CD4-positive, alpha-beta T cell (primary cell): Measurements from ENCODE around the gene KAZALD1. TPM values are rescaled to one million over a fixed set of nuclear protein-coding genes. Genes with fewer than 3 reads are reported as not detected.

Source experiments
- ATAC-seq: fragments of 200-7000 bp; cut with Tn5 transposase; one replicate; pipeline ENCODE4 v1.10.0; 2022; ENCODE audit warnings: mild to moderate bottlenecking; ENCODE audit not compliant: poor library complexity
- CTCF ChIA-PET: fragments of 350-600 bp; sonication (Branson Sonifier 250); formaldehyde crosslinking; loops from one replicate; lab custom pipeline; 2021; ENCODE audit warnings: antibody characterized with exemption, inconsistent platforms; lab: Charles Lee
- POLR2A ChIA-PET: fragments of 350-600 bp; sonication (Branson Sonifier 250); formaldehyde crosslinking; loops from one replicate; lab custom pipeline; 2021; ENCODE audit warnings: antibody characterized with exemption, inconsistent platforms; lab: Charles Lee
- DNase-seq, 14 experiments: peaks; one replicate each; pipeline ENCODE4 v3.0.0-alpha.2; 2013 to 2020; ENCODE audit warnings: mixed read lengths in 2 of 14
- H3K27ac ChIP-seq, 2 donors: one replicate each; pipeline versions ENCODE4 v1.5.1 to v1.7.0; 2013; ENCODE audit warnings: low read length in 2 of 2, low read depth in 1 of 2, mild to moderate bottlenecking in 1 of 2
- H3K27me3 ChIP-seq, 2 experiments: 1 replicate in 1 of 2; 2 replicates in 1 of 2; pipeline versions ENCODE4 v1.6.1 to v1.7.0; 2013; ENCODE audit warnings: low read length in 2 of 2, control low read depth in 1 of 2, mild to moderate bottlenecking in 1 of 2, moderate library complexity in 1 of 2; ENCODE audit not compliant: insufficient read depth in 2 of 2, control insufficient read depth in 1 of 2
- H3K36me3 ChIP-seq: one replicate; pipeline ENCODE4 v1.6.1; 2013; ENCODE audit warnings: low read length, control low read depth; ENCODE audit not compliant: insufficient read depth
- H3K4me1 ChIP-seq: one replicate; pipeline ENCODE4 v1.6.1; 2013; ENCODE audit warnings: low read length, control low read depth; ENCODE audit not compliant: insufficient read depth
- H3K4me3 ChIP-seq: one replicate; pipeline ENCODE4 v1.5.1; 2013; ENCODE audit warnings: mild to moderate bottlenecking, low read length, moderate library complexity
- H3K9me3 ChIP-seq, 2 experiments: 1 replicate in 1 of 2; 2 replicates in 1 of 2; pipeline versions ENCODE4 v1.6.1 to v1.7.0; 2013; ENCODE audit warnings: low read length in 2 of 2, mild to moderate bottlenecking in 2 of 2, control low read depth in 1 of 2, moderate library complexity in 1 of 2; ENCODE audit not compliant: control insufficient read depth in 1 of 2, insufficient read depth in 1 of 2
- H3K27ac Mint-ChIP-seq: one replicate; pipeline ENCODE4 v1.8.0; 2020; ENCODE audit warnings: mixed read lengths
- H3K27me3 Mint-ChIP-seq: one replicate; pipeline ENCODE4 v1.8.0; 2021; ENCODE audit warnings: mixed read lengths
- H3K36me3 Mint-ChIP-seq: one replicate; pipeline ENCODE4 v1.8.0; 2021; ENCODE audit warnings: low read depth, mixed read lengths
- H3K4me1 Mint-ChIP-seq: one replicate; pipeline ENCODE4 v1.8.0; 2021; ENCODE audit warnings: low read depth, mixed read lengths
- H3K4me3 Mint-ChIP-seq: one replicate; pipeline ENCODE4 v1.8.0; 2020; ENCODE audit warnings: mild to moderate bottlenecking, mixed read lengths
- H3K9me3 Mint-ChIP-seq: one replicate; pipeline ENCODE4 v1.8.0; 2020; ENCODE audit warnings: mixed read lengths
- CTCF ChIP-seq: fragments of 200-600 bp; IDR thresholded peaks from one replicate; pipeline ENCODE4 v1.8.0; 2022; ENCODE audit warnings: antibody characterized with exemption, mild to moderate bottlenecking
- intact Hi-C, 2 experiments: fragments of 100-400 bp; cut with DNase I in 1 of 2; cut with micrococcal nuclease in 1 of 2; formaldehyde crosslinking; loops; one replicate each; pipeline versions ENCODE4 v1.15.1 to v1.9.0; 2023 to 2025; cut with DNase I, micrococcal nuclease
- total RNA-seq, 174 experiments: library from RNA in 2 of 174; stranded (reverse) in 2 of 174; gene quantifications; one replicate each; pipeline ENCODE4 v1.2.3 and lab custom pipeline; 2021 to 2026

Gene KAZALD1
- total RNA-seq, 2 experiments from 2014 or later = not detected

GRCh38 chr10:101095550-101096213 lies 33.9 kb downstream of the KAZALD1 start:
- Mint-ChIP-seq H3K36me3 (no peaks in the 10 kb centered on the region), H3K4me1 (no peaks in the 10 kb centered on the region), H3K27me3 (peaks cover 78% of the 10 kb centered on the region), H3K27ac (no peak overlapping the region), H3K4me3 (no peak overlapping the region), H3K9me3 (no peaks in the 10 kb centered on the region)
- CTCF ChIA-PET = interaction anchor here (0.7 to 11.2 kb wide), 6 partner anchors 28 to 183 kb away, joined by 3 to 151 read pairs (median 4); partner anchors contain the start of gene SLF2
- TF ChIP-seq CTCF = peak; percentile 78
- H3K27me3 ChIP-seq = peaks cover 27 to 28% of the 10 kb centered on the region in 2 experiments
- H3K4me1 ChIP-seq = peaks cover 6% of the 10 kb centered on the region
- H3K9me3 ChIP-seq = peaks cover 0 to 8% of the 10 kb centered on the region in 2 experiments
- no peak overlapping the region for H3K27ac ChIP-seq
- DNase-seq (peak; percentile 43 to 85 (median 63)), ATAC-seq (peak; percentile 91)
- H3K36me3 ChIP-seq = no peaks in the 10 kb centered on the region
- intact Hi-C loops = loop anchor here (1.0 kb wide), 1 partner anchor 47 kb away; no protein-coding TSS in a partner anchor
- POLR2A ChIA-PET = interaction anchor here (0.9 to 3.1 kb wide), 3 partner anchors 44 to 53 kb away, joined by 4 to 23 read pairs (median 4); no protein-coding TSS in a partner anchor
- H3K4me3 ChIP-seq = no peak overlapping the region

GRCh38 chr10:101096378-101096777 lies 34.6 kb downstream of the KAZALD1 start:
- Histone ChIP-seq H3K36me3 (no peaks in the 10 kb centered on the region), H3K4me1 (peaks cover 6% of the 10 kb centered on the region), H3K27me3 (peaks cover 27 to 28% of the 10 kb centered on the region in 2 experiments), H3K9me3 (peaks cover 0 to 8% of the 10 kb centered on the region in 2 experiments), H3K4me3 (no peak overlapping the region), H3K27ac (no peak overlapping the region)
- Mint-ChIP-seq H3K4me1 (no peaks in the 10 kb centered on the region), H3K9me3 (no peaks in the 10 kb centered on the region), H3K27ac (no peak overlapping the region), H3K36me3 (no peaks in the 10 kb centered on the region), H3K27me3 (peaks cover 73% of the 10 kb centered on the region), H3K4me3 (no peak overlapping the region)
- intact Hi-C loops = no loop called here
- ChIA-PET POLR2A (interaction anchor here (1.5 to 3.1 kb wide), 2 partner anchors 46 to 54 kb away, joined by 4 to 23 read pairs; no protein-coding TSS in a partner anchor), CTCF (interaction anchor here (0.7 to 11.2 kb wide), 4 partner anchors 28 to 55 kb away, joined by 3 to 151 read pairs (median 4); no protein-coding TSS in a partner anchor)
- TF ChIP-seq CTCF = no peak
- ATAC-seq (no peak), DNase-seq (no peak)

- Histone ChIP-seq H3K27me3 (peaks cover 25 to 32% of the 10 kb centered on the region in 2 experiments), H3K9me3 (peaks cover 0 to 8% of the 10 kb centered on the region in 2 experiments), H3K4me1 (peaks cover 6% of the 10 kb centered on the region), H3K36me3 (no peaks in the 10 kb centered on the region), H3K4me3 (no peak overlapping the region), H3K27ac (no peak overlapping the region)
- no peak overlapping the region for H3K4me3 Mint-ChIP-seq
- ChIA-PET CTCF (interaction anchor here (11.2 kb wide), 1 partner anchor 44 kb away, joined by 151 read pairs; no protein-coding TSS in a partner anchor), POLR2A (interaction anchor here (1.2 kb wide), 1 partner anchor 44 kb away, joined by 3 read pairs; no protein-coding TSS in a partner anchor)
- intact Hi-C loops = no loop called here
- H3K9me3 Mint-ChIP-seq = no peaks in the 10 kb centered on the region
- TF ChIP-seq CTCF = no peak
- H3K27ac Mint-ChIP-seq = no peak overlapping the region
- no peaks in the 10 kb centered on the region for H3K4me1 Mint-ChIP-seq
- DNase-seq (no peak), ATAC-seq (no peak)
- peaks cover 71% of the 10 kb centered on the region for H3K27me3 Mint-ChIP-seq
- H3K36me3 Mint-ChIP-seq = no peaks in the 10 kb centered on the region
Measured at GRCh38 chr10:101097881-101098280, 36.1 kb downstream of the KAZALD1 start.
